Dermis blood vessel endothelial cell (primary cell): ENCODE measurements around the gene HYAL1. TPM values are rescaled to one million over a fixed set of nuclear protein-coding genes. Genes with fewer than 3 reads are reported as not detected.
A peak's percentile ranks its signal among the peaks of the same experiment; 100 is the strongest.

Experiments used
- DNase-seq: peaks from one replicate; pipeline ENCODE4 v3.0.0; 2010
- total RNA-seq: library from RNA; depleted of rRNA; stranded (reverse); fragments of >200 nt; gene quantifications from 2 replicates; pipeline ENCODE4 v1.2.3, GENCODE V29; 2014

HYAL1 gene
- total RNA-seq = 11.4 and 30.6 TPM in 2 replicates

- DNase-seq = peak; percentile 58
These were observed at the start of gene HYAL1 for GRCh38 chr3:50303013-50303815. HYAL1 (minus strand) TSS chr3:50303574; CDS start chr3:50302956, 618 bp downstream.

- DNase-seq = peak; percentile 40
These were observed 49.4 kb upstream of the HYAL1 start for GRCh38 chr3:50352781-50353180.

DNA sequence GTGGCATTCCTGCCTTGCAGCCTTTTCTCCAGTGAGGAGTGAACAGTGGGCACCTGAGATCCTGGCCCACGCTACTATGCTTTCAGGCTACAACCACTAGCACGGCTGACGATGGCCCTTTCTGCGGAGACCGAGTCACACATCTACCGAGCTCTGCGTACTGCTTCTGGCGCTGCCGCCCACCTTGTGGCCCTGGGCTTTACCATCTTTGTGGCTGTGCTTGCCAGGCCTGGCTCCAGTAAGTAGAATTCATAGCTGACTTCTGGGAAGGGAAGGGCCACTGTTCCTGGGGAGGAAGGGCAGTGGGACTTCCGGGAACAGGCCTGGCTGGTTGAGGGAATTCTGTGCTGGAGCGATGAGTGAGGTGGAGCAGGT lies 47.9 kb upstream of the HYAL1 start:
- DNase-seq = no peak

GRCh38 chr3:50350527-50351322 lies 47.4 kb upstream of the HYAL1 start, which contains the start of the genes CYB561D2 and NPRL2:
CYB561D2 (plus strand) TSS chr3:50350862; CDS start chr3:50351434, 572 bp downstream.
NPRL2 (minus strand) TSS chr3:50350775; CDS start chr3:50350652, 123 bp downstream.
- DNase-seq = peak; percentile 96

- no peak for DNase-seq
These were observed 46.8 kb upstream of the HYAL1 start for GRCh38 chr3:50350213-50350526.

DNA sequence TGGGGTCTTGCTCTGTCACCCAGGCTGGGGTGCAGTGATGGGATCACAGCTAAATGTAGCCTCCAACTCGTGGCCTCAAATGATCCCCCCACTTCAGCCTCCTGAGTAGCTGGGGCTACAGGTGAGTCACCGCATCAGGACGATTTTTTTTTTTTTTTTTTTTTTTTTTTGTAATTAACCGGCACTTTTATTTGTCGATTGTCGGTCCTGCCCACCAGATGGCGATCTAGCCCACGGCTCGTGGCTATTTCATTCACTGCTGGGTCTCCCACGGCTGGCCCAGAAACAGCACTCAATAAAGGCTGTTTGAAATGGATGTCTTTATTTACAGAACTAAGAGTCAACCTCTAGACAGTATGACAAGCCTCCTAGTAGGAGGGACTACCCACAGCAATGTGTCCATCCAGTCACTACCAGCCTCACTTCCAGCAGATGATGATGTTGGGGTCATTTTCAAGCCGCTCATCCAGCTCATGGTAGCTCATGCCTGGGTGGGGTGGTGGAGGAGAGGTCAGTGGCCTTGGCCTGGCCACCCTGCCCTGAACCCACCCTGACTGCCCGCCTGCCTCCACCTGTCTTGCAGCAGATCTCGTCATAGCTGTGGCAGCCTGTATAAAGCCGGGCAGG lies 43.9 kb upstream of the HYAL1 start:
- peak; percentile 86 for DNase-seq

DNA sequence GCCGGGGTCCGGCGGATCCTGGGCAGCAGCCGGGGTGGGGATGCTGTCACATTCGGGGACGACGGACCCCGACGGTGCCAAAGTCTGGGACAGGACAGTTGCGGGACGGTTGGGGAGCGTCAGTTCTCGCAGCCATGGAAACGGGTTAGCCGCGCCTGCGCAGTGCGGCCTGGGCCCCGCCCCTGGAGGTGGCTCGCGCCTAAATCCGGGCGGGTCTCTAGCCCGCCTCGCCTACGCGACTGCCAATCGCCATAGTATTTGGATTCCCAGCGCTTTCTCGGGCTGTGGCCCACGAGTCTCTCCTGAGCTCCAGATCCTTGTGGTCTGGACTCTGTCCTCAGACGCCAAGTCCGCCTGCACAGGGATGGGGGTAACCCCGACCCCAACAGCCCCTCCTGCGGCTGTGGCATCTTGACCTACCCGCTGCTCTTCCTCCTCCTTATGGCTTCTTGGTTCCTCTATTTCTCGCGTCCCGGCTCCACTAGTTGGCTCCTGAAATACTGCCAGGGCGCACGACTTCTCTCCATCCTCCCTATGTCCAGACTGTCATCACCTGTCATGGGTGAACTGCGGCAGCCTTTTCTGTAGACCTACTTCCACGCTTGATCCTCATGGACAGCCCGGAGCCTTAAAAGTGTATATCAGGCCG lies 42.3 kb upstream of the HYAL1 start, which contains the start of gene ZMYND10:
ZMYND10 (minus strand) TSS at position 147 of the 649 bp plus-strand sequence. CDS start 153 bp downstream, outside the sequence.
- DNase-seq = peak; percentile 40

GRCh38 chr3:50345008-50345407 lies 41.6 kb upstream of the HYAL1 start:
- DNase-seq = no peak

GRCh38 chr3:50342813-50343633 lies 39.6 kb upstream of the HYAL1 start:
- no peak for DNase-seq

DNA sequence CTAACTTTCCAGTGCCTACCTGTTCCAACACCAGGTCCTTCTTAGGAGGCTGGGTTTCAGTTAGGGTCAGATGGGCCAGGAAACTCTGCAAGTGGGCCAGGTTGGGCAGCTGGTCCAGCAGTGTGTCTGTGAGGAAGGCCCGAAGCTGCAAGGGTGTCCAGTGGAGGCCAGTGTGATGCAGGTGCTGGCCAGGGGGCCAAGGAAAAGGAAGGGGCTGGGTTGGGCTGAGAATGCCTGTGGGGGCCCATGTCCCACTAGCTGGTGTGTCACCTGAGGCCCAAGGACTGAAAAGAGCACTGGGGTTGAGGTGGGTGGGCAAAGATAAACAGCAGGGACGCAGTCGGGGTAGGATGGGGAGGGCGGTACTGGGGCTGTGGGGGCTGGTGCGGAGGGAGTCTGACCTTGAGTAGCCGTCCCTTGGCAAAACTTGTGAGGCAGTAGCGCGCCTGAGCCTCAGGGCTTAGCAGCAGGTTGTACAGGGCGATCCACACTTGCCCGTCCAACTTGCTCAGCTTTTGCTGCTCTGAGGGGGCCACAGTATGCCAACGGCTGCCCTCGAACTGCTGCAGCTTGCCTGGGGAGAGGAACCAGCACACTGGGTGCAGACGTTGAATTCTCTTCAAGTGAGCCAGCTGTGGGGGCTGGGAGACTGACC lies 38.7 kb upstream of the HYAL1 start:
- no peak for DNase-seq

- DNase-seq = no peak
These were observed 38.2 kb upstream of the HYAL1 start for GRCh38 chr3:50341537-50341936.

DNA sequence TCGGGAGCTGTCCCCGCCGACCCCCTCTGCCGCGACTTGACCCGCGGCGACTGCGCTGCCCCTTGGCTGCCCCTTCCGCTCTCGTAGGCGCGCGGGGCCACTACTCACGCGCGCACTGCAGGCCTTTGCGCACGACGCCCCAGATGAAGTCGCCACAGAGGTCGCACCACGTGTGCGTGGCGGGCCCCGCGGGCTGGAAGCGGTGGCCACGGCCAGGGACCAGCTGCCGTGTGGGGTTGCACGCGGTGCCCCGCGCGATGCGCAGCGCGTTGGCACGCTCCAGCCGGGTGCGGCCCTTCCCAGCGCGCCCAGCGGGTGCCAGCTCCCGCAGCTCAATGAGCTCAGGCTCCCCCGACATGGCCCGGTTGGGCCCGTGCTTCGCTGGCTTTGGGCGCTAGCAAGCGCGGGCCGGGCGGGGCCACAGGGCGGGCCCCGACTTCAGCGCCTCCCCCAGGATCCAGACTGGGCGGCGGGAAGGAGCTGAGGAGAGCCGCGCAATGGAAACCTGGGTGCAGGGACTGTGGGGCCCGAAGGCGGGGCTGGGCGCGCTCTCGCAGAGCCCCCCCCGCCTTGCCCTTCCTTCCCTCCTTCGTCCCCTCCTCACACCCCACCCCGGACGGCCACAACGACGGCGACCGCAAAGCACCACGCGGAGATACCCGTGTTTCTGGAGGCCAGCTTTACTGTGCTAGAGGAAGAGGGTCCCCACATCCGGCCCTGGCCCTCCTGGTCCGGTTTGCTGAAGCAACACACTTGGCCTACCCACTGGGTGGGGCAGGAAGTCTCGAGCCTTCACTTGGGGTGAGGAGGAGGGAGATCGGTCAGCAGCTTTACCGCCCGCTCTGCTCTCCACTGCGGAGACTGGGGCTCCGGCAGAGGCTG lies 37.3 kb upstream of the HYAL1 start, which contains the start of gene RASSF1:
RASSF1 (minus strand) TSS at position 389 of the 882 bp plus-strand sequence; CDS start at position 358, 31 bp downstream.
- DNase-seq = peak; percentile 27

DNA sequence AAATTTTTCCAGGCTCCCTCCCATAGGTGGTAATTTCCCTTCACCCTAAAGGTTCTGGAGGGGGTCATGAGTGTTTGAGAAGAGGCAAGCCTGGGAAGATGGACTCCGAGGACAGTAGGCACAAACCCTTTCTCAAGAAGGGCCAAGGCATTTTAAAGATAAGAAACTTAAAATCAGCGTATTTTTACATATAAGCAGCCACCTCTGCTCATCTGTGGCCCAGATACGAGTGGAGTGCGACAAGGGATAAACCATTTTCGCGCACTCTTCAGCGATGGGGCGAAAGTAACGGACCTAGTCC lies 36.7 kb upstream of the HYAL1 start:
- no peak for DNase-seq

- no peak for DNase-seq
These were observed 36.2 kb upstream of the HYAL1 start for GRCh38 chr3:50339485-50340146.

- no peak for DNase-seq
These were observed 35.6 kb upstream of the HYAL1 start for GRCh38 chr3:50338965-50339364.

- DNase-seq = peak; percentile 100
These were observed 33.9 kb upstream of the HYAL1 start for GRCh38 chr3:50337175-50337861.

- peak; percentile 44 for DNase-seq
These were observed 33.2 kb upstream of the HYAL1 start for GRCh38 chr3:50336452-50337174.
